ENCODE data around the gene OR52E4.

The OR52E4 gene

GRCh38 chr11:5891216-5891800 is 10.9 kb downstream of the OR52E4 start:
- 0 out of 2 replicates have a peak, but pooled peaks have one; percentile 16 for TF ChIP-seq CTCF (IDR thresholded peaks at IDR 0.05; ENCODE audit: borderline replicate concordance, insufficient read depth, low read depth, low read length)

GRCh38 chr11:5892908-5893307 is 12.5 kb downstream of the OR52E4 start, which contains the start of gene OR52E5:
TSS of gene OR52E5 (plus strand) at chr11:5893208. CDS start at chr11:5900777, 7,569 bp downstream.
- TF ChIP-seq CTCF (IDR thresholded peaks at IDR 0.05; ENCODE audit: borderline replicate concordance, insufficient read depth, low read depth, low read length), result no peak
- H3K4me3 ChIP-seq (ENCODE audit: low read depth, low read length), result no peak within 1 kb of the TSS

More at GRCh38 chr11:5891216-5891800, 10.9 kb downstream of the OR52E4 start:
- no peak overlapping the region for H3K4me3 ChIP-seq (ENCODE audit: low read depth, low read length)

- no peak for TF ChIP-seq CTCF (IDR thresholded peaks at IDR 0.05; ENCODE audit: borderline replicate concordance, insufficient read depth, low read depth, low read length)
These were observed 19.1 kb downstream of the OR52E4 start for GRCh38 chr11:5899534-5899933.

GRCh38 chr11:5910540-5910939 is 30.1 kb downstream of the OR52E4 start:
- no peak overlapping the region for H3K4me3 ChIP-seq (ENCODE audit: low read depth, low read length)
- TF ChIP-seq CTCF (IDR thresholded peaks at IDR 0.05; ENCODE audit: borderline replicate concordance, insufficient read depth, low read depth, low read length), result no peak

More at GRCh38 chr11:5899534-5899933, 19.1 kb downstream of the OR52E4 start:
- no peak overlapping the region for H3K4me3 ChIP-seq (ENCODE audit: low read depth, low read length)

GRCh38 chr11:5922749-5923426 is 42.5 kb downstream of the OR52E4 start:
- no peak for TF ChIP-seq CTCF (IDR thresholded peaks at IDR 0.05; ENCODE audit: borderline replicate concordance, insufficient read depth, low read depth, low read length)
- no peak overlapping the region for H3K4me3 ChIP-seq (ENCODE audit: low read depth, low read length)

GRCh38 chr11:5923427-5923776 is 43.0 kb downstream of the OR52E4 start:
- no peak for TF ChIP-seq CTCF (IDR thresholded peaks at IDR 0.05; ENCODE audit: borderline replicate concordance, insufficient read depth, low read depth, low read length)
- H3K4me3 ChIP-seq (ENCODE audit: low read depth, low read length), result no peak overlapping the region

- TF ChIP-seq CTCF (IDR thresholded peaks at IDR 0.05; ENCODE audit: borderline replicate concordance, insufficient read depth, low read depth, low read length), result no peak
- H3K4me3 ChIP-seq (ENCODE audit: low read depth, low read length), result no peak overlapping the region
These were observed 43.4 kb downstream of the OR52E4 start for GRCh38 chr11:5923794-5924193.
